Uterus (tissue), 2 donors: ENCODE results near the gene HIVEP3.

Experiments
- POLR2A ChIP-seq, 2 donors: fragments of 450-650 bp; IDR thresholded peaks; one replicate each; pipeline ENCODE4 v1.6.1; 2016; ENCODE audit warnings: antibody characterized with exemption in 2 of 2, mild to moderate bottlenecking in 1 of 2, moderate library complexity in 1 of 2
- TF ChIP-seq, protein P1 (sequence below), 4 experiments: fragments of 200-600 bp in 2 of 4; fragments of 450-650 bp in 2 of 4; sonication (generic) in 2 of 4; IDR thresholded peaks; one replicate each; pipeline ENCODE4 v1.5.1; 2016 to 2019; ENCODE audit warnings: antibody characterized with exemption in 4 of 4, mild to moderate bottlenecking in 2 of 4, moderate library complexity in 1 of 4

DNA sequence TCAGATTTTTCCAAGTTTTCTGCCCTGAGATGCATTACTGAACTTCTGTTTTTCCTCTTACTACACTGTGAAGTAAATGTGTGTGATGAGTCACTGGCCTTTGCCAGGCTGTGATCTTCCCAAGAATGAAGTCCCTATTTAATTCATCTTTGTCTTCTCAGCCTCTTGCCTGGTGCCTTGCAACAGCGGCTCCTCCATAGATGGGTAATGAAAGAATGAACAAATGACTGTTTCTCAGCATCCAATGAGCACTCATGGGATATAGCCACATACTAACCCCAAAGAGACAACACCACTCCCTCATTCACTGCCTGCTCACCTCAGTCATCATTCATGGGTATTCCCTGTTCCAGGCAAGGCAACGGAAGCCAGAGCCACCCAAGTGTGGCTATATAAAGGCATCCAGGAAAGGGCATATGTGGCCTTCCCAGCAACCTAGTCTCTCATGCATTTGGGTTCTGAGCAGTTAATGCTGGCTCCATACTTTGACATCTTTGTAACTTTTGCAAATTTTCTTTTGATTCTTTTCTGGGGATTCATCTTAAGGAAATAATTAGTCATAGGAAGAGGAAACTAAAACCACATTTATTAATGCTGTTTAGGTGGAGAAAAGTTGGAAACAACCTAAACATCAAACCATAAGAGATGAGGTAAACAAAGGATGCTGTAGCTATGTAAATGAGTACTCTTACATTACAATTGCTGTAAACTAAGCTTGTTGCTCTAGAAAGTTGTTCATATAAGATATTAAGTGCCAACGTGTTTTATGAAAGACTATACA is 71.9 kb downstream of the HIVEP3 start:
- TF ChIP-seq, protein P1, sequence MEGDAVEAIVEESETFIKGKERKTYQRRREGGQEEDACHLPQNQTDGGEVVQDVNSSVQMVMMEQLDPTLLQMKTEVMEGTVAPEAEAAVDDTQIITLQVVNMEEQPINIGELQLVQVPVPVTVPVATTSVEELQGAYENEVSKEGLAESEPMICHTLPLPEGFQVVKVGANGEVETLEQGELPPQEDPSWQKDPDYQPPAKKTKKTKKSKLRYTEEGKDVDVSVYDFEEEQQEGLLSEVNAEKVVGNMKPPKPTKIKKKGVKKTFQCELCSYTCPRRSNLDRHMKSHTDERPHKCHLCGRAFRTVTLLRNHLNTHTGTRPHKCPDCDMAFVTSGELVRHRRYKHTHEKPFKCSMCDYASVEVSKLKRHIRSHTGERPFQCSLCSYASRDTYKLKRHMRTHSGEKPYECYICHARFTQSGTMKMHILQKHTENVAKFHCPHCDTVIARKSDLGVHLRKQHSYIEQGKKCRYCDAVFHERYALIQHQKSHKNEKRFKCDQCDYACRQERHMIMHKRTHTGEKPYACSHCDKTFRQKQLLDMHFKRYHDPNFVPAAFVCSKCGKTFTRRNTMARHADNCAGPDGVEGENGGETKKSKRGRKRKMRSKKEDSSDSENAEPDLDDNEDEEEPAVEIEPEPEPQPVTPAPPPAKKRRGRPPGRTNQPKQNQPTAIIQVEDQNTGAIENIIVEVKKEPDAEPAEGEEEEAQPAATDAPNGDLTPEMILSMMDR (IDR thresholded peaks at IDR 0.05), result no peak
- TF ChIP-seq POLR2A (IDR thresholded peaks at IDR 0.05), result no peak
